ENCODE measurements around the gene GBA2.

Gene GBA2

GRCh38 chr9:35708146-35708545 lies 40.9 kb downstream of the GBA2 start:
- no peak for TF ChIP-seq ZNF274 (IDR thresholded peaks at IDR 0.05; ENCODE audit: low read depth, low read length)
- no peak overlapping the region for H3K4me3 ChIP-seq (ENCODE audit: low read length)

GRCh38 chr9:35706951-35707350 lies 42.1 kb downstream of the GBA2 start:
- no peak for TF ChIP-seq ZNF274 (IDR thresholded peaks at IDR 0.05; ENCODE audit: low read depth, low read length)
- H3K4me3 ChIP-seq (ENCODE audit: low read length) = no peak overlapping the region

- H3K4me3 ChIP-seq (ENCODE audit: low read length) = no peak overlapping the region
- no peak for TF ChIP-seq ZNF274 (IDR thresholded peaks at IDR 0.05; ENCODE audit: low read depth, low read length)
Measured at GRCh38 chr9:35705836-35706430, 43.1 kb downstream of the GBA2 start.

- TF ChIP-seq ZNF274 (IDR thresholded peaks at IDR 0.05; ENCODE audit: low read depth, low read length) = no peak
- H3K4me3 ChIP-seq (ENCODE audit: low read length) = no peak overlapping the region
Measured at GRCh38 chr9:35705372-35705771, 43.7 kb downstream of the GBA2 start.

GRCh38 chr9:35703906-35704672 lies 44.9 kb downstream of the GBA2 start:
- no peak overlapping the region for H3K4me3 ChIP-seq (ENCODE audit: low read length)
- no peak for TF ChIP-seq ZNF274 (IDR thresholded peaks at IDR 0.05; ENCODE audit: low read depth, low read length)

- no peak for TF ChIP-seq ZNF274 (IDR thresholded peaks at IDR 0.05; ENCODE audit: low read depth, low read length)
Measured at GRCh38 chr9:35702696-35703095, 46.3 kb downstream of the GBA2 start.

GRCh38 chr9:35700942-35701341 lies 48.1 kb downstream of the GBA2 start:
- no peak overlapping the region for H3K4me3 ChIP-seq (ENCODE audit: low read length)
- TF ChIP-seq ZNF274 (IDR thresholded peaks at IDR 0.05; ENCODE audit: low read depth, low read length) = no peak

More at GRCh38 chr9:35702696-35703095, 46.3 kb downstream of the GBA2 start:
- H3K4me3 ChIP-seq (ENCODE audit: low read length) = no peak overlapping the region

GRCh38 chr9:35700031-35700430 lies 49.0 kb downstream of the GBA2 start:
- no peak overlapping the region for H3K4me3 ChIP-seq (ENCODE audit: low read length)
- no peak for TF ChIP-seq ZNF274 (IDR thresholded peaks at IDR 0.05; ENCODE audit: low read depth, low read length)

- TF ChIP-seq ZNF274 (IDR thresholded peaks at IDR 0.05; ENCODE audit: low read depth, low read length) = no peak
- no peak overlapping the region for H3K4me3 ChIP-seq (ENCODE audit: low read length)
Measured at GRCh38 chr9:35698231-35698630, 50.8 kb downstream of the GBA2 start.

- no peak for TF ChIP-seq ZNF274 (IDR thresholded peaks at IDR 0.05; ENCODE audit: low read depth, low read length)
- no peak overlapping the region for H3K4me3 ChIP-seq (ENCODE audit: low read length)
Measured at GRCh38 chr9:35697486-35697885, 51.5 kb downstream of the GBA2 start.

- TF ChIP-seq ZNF274 (IDR thresholded peaks at IDR 0.05; ENCODE audit: low read depth, low read length) = no peak
Measured at GRCh38 chr9:35696520-35697215, 52.4 kb downstream of the GBA2 start.

GRCh38 chr9:35695943-35696401 lies 53.1 kb downstream of the GBA2 start:
- no peak overlapping the region for H3K4me3 ChIP-seq (ENCODE audit: low read length)
- no peak for TF ChIP-seq ZNF274 (IDR thresholded peaks at IDR 0.05; ENCODE audit: low read depth, low read length)

More at GRCh38 chr9:35696520-35697215, 52.4 kb downstream of the GBA2 start:
- no peak overlapping the region for H3K4me3 ChIP-seq (ENCODE audit: low read length)

GRCh38 chr9:35691757-35692301 lies 57.2 kb downstream of the GBA2 start:
- no peak overlapping the region for H3K4me3 ChIP-seq (ENCODE audit: low read length)
- TF ChIP-seq ZNF274 (IDR thresholded peaks at IDR 0.05; ENCODE audit: low read depth, low read length) = no peak

- TF ChIP-seq ZNF274 (IDR thresholded peaks at IDR 0.05; ENCODE audit: low read depth, low read length) = no peak
- peak overlapping the region; percentile 74; the same call in 1 of the 2 replicates for H3K4me3 ChIP-seq (ENCODE audit: low read length)
Measured at GRCh38 chr9:35691334-35691650, 57.7 kb downstream of the GBA2 start.

Measured in GM08714 (cell line).